HG02970 (cell line): ENCODE results near the gene DCP1A.
"Not testable (repeated sequence)": the region's sequence is repeated elsewhere in the genome, so short reads cannot be mapped to it uniquely, and the experiment has no call there.

Experiments
- ATAC-seq: cut with Tn5 transposase; IDR thresholded peaks from one replicate; pipeline ENCODE4 v1.9.1; 2021; ENCODE audit warnings: mild to moderate bottlenecking, moderate library complexity, moderate number of reproducible peaks; ENCODE audit not compliant: unreplicated experiment, low FRiP score

DCP1A gene

GRCh38 chr3:53269888-53270880, 77.2 kb downstream of the DCP1A start:
- ATAC-seq: no peak

- ATAC-seq: not testable (repeated sequence)
Measured at GRCh38 chr3:53269193-53269592, 78.2 kb downstream of the DCP1A start.

DNA sequence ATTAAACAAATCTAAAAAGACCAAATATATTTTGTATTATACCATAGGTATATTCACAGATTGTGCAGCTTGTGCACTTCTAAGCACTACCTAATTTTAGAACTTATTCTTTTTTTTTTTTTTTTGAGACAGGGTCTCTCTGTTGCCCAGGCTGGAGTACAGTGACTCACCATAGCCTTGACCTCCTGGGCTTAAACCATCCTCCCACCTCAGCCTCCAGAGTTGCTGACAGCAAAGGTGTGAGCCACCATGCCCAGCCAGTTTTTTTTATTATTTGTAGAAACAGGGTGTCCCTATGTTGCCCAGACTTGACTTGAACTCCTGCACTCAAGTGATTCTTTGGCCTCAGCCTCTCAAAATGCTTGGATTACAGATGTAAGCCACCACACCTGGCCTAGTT, 79.6 kb downstream of the DCP1A start:
- no peak for ATAC-seq

GRCh38 chr3:53264718-53265117, 82.6 kb downstream of the DCP1A start:
- ATAC-seq: no peak

GRCh38 chr3:53263907-53264306, 83.4 kb downstream of the DCP1A start:
- ATAC-seq: no peak

DNA sequence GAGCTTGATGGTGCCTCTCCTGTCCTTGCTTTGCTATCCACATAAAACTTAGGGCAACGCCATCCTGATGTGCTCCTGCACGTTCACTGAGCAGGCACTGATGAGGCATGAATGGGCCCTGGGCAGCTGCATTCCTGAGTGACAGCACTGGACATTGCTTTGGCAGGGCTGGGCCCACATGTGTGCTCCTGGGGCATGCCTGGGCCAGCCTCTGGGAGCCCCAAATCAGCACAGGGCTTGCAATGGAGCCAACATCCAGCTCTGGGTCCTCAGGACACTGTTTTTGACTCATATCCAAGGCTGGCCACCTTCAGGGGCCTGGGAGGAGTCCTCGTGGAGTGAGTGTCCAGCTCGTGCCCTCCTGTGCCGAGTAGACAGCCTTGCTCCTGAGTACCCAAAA, 85.6 kb downstream of the DCP1A start:
- no peak for ATAC-seq

DNA sequence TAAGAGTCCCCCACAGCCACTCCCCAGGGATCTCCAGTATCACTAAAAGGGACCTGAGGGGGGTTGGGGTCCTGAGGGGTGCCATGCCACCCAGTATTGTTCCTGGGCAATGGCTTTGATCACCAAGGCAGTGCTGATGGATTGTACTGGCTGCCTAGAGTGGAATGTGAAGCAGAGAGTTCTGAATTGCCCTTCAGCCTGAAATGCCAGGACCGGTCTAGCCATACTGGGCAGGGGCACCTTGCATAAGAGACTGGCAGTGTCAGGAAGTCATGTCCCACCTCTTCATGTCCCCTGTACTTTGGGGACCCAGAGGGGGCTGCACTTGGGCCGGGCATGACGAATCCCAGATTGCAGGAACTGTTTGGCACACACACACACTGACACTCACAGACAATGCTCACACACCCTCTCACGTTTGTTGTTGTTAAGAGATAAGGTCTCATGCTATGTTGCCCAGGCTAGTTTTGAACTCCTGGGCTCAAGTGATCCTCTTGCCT, 87.0 kb downstream of the DCP1A start:
- no peak for ATAC-seq

GRCh38 chr3:53259427-53260259, 87.7 kb downstream of the DCP1A start:
- no peak for ATAC-seq

DNA sequence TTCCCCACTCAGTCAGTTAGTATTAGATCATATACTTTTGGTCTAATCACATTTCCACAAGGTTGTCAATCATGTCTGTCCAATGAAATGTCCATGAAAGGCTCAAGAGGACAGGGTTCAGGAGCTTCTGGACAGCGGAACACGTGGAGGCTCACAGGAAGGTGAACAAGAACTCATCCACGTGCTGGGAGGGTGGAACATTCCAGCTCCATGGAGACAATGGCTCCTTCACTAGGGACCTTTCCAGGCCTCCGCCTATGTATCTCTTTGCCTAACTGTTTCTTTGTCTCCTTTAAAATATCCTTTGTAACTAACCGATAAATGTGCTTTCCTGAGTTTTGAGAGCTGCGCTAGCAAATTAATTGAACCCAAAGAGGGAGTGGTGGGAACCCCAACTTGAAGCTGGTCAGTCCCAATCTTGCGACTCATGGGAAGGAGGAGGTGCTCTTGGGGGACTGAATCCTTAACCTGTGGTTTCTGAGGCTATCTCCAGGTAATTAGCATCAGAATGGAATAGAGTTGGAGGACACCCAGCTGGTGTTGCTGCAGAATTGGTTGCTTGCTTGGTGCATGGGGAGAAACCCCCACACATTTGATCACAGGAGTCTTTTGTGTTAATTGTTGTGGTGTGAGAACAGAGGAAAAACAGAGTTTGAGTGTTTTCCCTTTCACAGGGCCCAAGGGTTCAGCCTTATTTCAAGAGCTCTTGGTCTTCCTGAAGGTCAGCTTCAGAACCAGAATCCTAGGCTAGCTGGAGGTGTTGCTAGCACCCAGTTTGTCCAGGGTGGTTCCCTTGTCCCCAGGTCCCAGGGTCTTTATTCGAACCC, 88.5 kb downstream of the DCP1A start:
- ATAC-seq: no peak

GRCh38 chr3:53257465-53257864, 89.9 kb downstream of the DCP1A start:
- ATAC-seq: no peak

DNA sequence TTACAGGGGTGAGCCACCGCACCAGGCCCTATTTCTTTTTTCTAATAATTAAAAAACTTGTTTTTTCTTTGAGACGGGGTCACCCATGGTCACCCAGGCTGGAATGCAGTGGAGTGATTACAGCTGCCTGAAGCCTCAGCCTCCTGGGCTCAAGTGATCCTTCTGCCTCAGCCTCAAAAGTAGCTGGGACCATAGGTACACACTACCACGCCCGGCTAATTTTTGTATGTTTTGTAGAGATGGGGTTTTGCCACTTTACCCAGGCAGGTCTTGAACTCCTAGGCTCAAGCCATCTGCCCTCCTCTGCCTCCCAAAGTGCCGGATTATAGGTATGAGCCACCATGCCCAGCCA, 90.7 kb downstream of the DCP1A start:
- no peak for ATAC-seq

DNA sequence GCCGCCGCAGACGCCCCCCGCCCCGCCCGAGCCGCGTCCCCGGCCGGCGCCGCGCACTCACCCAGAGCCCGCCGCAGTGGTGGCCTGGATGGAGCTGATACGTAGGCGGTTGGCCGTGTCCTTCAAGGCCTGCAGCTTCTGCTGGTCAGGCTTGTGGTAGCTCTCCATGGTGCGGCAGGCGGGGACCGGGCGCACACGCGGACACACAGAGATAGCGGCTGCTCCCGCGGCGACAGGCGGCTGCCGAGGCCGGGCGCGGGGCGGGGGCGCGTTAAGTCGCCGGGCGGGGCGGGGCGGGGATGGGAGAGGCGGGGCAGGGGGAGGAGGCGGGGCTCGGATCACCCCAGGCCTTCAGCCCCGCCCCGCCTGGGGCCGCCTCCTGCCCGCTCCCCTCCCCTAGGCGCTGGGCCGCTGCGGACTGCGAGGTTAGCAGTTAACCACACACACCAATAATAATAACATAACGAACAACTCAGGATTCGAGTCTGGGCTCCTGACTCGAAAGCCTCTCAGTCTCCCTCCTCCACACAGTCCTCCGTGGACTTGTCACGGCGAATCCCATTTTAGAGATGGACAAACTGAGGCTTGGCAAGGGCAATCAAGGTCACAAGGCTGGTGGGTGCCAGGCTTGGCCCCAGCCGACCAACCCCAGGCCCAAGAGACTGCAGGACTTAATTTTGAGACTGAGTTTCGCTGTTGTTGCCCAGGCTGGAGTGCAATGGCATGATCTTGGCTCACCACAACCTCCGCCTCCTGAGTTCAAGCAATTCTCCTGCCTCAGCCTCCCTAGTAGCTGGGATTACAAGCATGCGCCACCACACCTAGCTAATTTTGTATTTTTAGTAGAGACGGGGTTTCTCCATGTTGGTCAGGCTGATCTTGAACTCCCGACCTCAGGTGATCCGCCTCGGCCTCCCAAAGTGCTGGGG, 91.3 kb downstream of the DCP1A start, which contains the start of gene TKT:
Gene TKT, minus strand, starts transcription at position 248 of the 929 bp plus-strand sequence. Its CDS starts 80 bp downstream, at position 168.
- ATAC-seq: peak; percentile 47

- ATAC-seq: peak; percentile 32
Measured at GRCh38 chr3:53255423-53255774, 91.9 kb downstream of the DCP1A start.

DNA sequence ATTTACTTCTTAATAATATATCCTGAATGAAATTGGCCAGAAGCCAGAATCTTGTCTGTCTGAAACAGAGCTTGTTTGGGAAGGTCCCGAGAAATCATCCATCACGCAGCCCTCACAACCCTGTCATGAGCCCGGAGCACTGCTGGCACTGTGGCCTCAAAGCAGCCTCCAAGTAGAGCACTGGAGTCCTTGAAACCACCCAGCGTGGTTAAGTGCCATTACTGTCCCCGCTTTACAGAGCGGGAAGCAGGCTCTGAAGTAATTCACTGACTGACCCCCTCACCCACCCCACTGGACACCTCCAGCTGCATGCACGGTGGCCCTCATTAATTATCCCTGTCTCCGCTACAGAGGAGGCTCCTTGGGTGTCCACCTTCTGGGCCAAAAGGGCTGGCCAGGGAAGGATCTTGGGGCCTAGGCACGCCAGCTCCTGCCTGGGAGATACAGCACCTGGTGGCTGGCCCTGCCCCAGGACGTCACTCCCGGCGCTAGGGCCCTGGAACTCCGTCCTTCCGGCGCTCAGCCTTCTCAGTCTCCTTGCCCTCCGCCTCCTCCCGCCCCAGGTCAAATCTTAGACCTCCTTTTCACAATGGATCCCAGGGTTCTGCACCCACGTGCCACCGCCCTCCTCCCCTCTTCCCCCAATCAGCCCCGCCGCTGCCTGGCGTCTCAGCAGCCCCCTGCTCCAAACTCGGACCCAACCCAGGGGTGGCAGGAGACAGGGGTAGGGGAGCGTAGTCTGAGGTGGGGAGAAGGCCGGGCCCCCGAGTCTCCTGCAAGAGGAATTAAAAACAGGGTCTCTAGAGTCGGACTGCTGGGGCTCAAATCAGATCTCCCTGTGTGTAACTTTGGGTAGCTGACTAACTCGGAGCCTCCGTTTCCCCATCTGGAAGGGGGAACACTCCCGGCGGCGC, 92.6 kb downstream of the DCP1A start:
- no peak for ATAC-seq

GRCh38 chr3:53253707-53254508, 93.4 kb downstream of the DCP1A start:
- no peak for ATAC-seq

GRCh38 chr3:53252947-53253322, 94.4 kb downstream of the DCP1A start:
- not testable (repeated sequence) for ATAC-seq
